ENCODE results near the gene ATP1B3.
"Not testable (repeated sequence)": the region's sequence is repeated elsewhere in the genome, so short reads cannot be mapped to it uniquely, and the experiment has no call there.

DNA sequence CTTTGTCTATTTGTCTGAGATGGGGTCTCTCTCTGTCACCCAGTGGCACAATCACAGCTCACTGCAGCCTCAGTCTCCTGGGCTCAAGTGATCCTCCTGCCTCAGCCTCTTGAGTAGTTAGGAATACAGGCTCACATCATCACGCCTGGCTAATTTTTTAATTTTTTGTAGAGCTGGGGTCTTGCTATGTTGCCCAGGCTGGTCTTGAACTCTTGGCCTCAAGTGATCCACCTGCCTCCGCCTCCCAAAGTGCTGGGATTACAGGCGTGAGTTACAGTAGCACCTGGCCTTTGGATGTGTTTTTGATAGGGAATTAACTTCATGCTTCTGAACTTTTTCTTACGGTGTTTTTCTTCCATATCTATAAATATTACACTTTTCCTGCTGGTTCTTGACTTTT lies 33.5 kb downstream of the ATP1B3 start:
- not testable (repeated sequence) for TF ChIP-seq CTCF, POLR2A (IDR thresholded peaks at IDR 0.05)
